Progenitor cell of endocrine pancreas (in vitro differentiated cells): Measurements from ENCODE around the gene MTX3. TPM values are rescaled to one million over a fixed set of nuclear protein-coding genes. Genes with fewer than 3 reads are reported as not detected.

ENCODE experiments used
- DNase-seq: peaks from one replicate; pipeline ENCODE4 v3.0.0; 2021; ENCODE audit warnings: low spot score; ENCODE audit not compliant: unreplicated experiment
- H3K27ac Mint-ChIP-seq: 2 replicates; pipeline ENCODE4 v1.8.0; 2021; ENCODE audit warnings: mild to moderate bottlenecking, moderate library complexity, mixed read lengths
- H3K27me3 Mint-ChIP-seq: 2 replicates; pipeline ENCODE4 v1.8.0; 2021; ENCODE audit warnings: mixed read lengths
- H3K36me3 Mint-ChIP-seq: 2 replicates; pipeline ENCODE4 v1.8.0; 2022; ENCODE audit warnings: mixed read lengths; ENCODE audit not compliant: insufficient read depth
- H3K4me1 Mint-ChIP-seq: 2 replicates; pipeline ENCODE4 v1.8.0; 2021; ENCODE audit warnings: low read depth, mixed read lengths
- H3K4me3 Mint-ChIP-seq: 2 replicates; pipeline ENCODE4 v1.8.0; 2021; ENCODE audit warnings: low read depth, mild to moderate bottlenecking, moderate library complexity, mixed read lengths
- H3K9me3 Mint-ChIP-seq: 2 replicates; pipeline ENCODE4 v1.8.0; 2021; ENCODE audit warnings: low read depth, mixed read lengths
- CTCF ChIP-seq: fragments of 200-600 bp; sonication (generic); IDR thresholded peaks from one replicate; pipeline ENCODE4 v1.5.0; 2021; ENCODE audit warnings: antibody characterized with exemption, mild to moderate bottlenecking; ENCODE audit not compliant: unreplicated experiment
- total RNA-seq: library from RNA; stranded (reverse); gene quantifications from 2 replicates; pipeline ENCODE4 v1.2.1, GENCODE V29; 2021

Gene MTX3
- total RNA-seq, 1 donor from 2014 or later, result 24.7 TPM

- Mint-ChIP-seq H3K4me1 (no peaks in the 10 kb centered on the region), H3K4me3 (no peak overlapping the region), H3K27me3 (no peaks in the 10 kb centered on the region), H3K36me3 (peaks cover 12% of the 10 kb centered on the region), H3K9me3 (no peaks in the 10 kb centered on the region), H3K27ac (no peak overlapping the region)
- no peak for DNase-seq
- no peak for TF ChIP-seq CTCF
Measured at GRCh38 chr5:79973996-79974395, 17.1 kb downstream of the MTX3 start.

- no peak for DNase-seq
- Mint-ChIP-seq H3K27ac (no peak overlapping the region), H3K4me1 (no peaks in the 10 kb centered on the region), H3K4me3 (no peak overlapping the region), H3K27me3 (no peaks in the 10 kb centered on the region), H3K36me3 (peaks cover 9% of the 10 kb centered on the region), H3K9me3 (no peaks in the 10 kb centered on the region)
- no peak for TF ChIP-seq CTCF
Measured at GRCh38 chr5:79973511-79973910, 17.6 kb downstream of the MTX3 start.

- Mint-ChIP-seq H3K9me3 (no peaks in the 10 kb centered on the region), H3K36me3 (no peaks in the 10 kb centered on the region)
Measured at GRCh38 chr5:79971156-79971555, 19.9 kb downstream of the MTX3 start.

GRCh38 chr5:79966448-79966847 is 24.6 kb downstream of the MTX3 start:
- no peaks in the 10 kb centered on the region for H3K4me1 Mint-ChIP-seq
- no peak for DNase-seq
- H3K9me3 Mint-ChIP-seq, result no peaks in the 10 kb centered on the region
- peaks cover 5% of the 10 kb centered on the region for H3K27me3 Mint-ChIP-seq
- H3K36me3 Mint-ChIP-seq, result no peaks in the 10 kb centered on the region
- no peak overlapping the region for H3K27ac Mint-ChIP-seq
- TF ChIP-seq CTCF, result no peak
- H3K4me3 Mint-ChIP-seq, result no peak overlapping the region

More at GRCh38 chr5:79971156-79971555, 19.9 kb downstream of the MTX3 start:
- DNase-seq, result no peak
- Mint-ChIP-seq H3K27me3 (no peaks in the 10 kb centered on the region), H3K4me1 (no peaks in the 10 kb centered on the region), H3K4me3 (no peak overlapping the region), H3K27ac (no peak overlapping the region)
- no peak for TF ChIP-seq CTCF

GRCh38 chr5:79964136-79964535 is 26.9 kb downstream of the MTX3 start:
- peaks cover 5% of the 10 kb centered on the region for H3K27me3 Mint-ChIP-seq
- no peak for TF ChIP-seq CTCF
- no peaks in the 10 kb centered on the region for H3K36me3 Mint-ChIP-seq
- no peak overlapping the region for H3K4me3 Mint-ChIP-seq
- no peak overlapping the region for H3K27ac Mint-ChIP-seq
- no peaks in the 10 kb centered on the region for H3K4me1 Mint-ChIP-seq
- no peak for DNase-seq
- no peaks in the 10 kb centered on the region for H3K9me3 Mint-ChIP-seq
